ENCODE data around the gene TAF11. TPM values are rescaled to one million over a fixed set of nuclear protein-coding genes. Genes with fewer than 3 reads are reported as not detected.
"Not testable (repeated sequence)": the region's sequence is repeated elsewhere in the genome, so short reads cannot be mapped to it uniquely, and the experiment has no call there.

Gene TAF11
- total RNA-seq, 2 experiments from 2014 or later: 29.4 to 32.2 TPM

DNA sequence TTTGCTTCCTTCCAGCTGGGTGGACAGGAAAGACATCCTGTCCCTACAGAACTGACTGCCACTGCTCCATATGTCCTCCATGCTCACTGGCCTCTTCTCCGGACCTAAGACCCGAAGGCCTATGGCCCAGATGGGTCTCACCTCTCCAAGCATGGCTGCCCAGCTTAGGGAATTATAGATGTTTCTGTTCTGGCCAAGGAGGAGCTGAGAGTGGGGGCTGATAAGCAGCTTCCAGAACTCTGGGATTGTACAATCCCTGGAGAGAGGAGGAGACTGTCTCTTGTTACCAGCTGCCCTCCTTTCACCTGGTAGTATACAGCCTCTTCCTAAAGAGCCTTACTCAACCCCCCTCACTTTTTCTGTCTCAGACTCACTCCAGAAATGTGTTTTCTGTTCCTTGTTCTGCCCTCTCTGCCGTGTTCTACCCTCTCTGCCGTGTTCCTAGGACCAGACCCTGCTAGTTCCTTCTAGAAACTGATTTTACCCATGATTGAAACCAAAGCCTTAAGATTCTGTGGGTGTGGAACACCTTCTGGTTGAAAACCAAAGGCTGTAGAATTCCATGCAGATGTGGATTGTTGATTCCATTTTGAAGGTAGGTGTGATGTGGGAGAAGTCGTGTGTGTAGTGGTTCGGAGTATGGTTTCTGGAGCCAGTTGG lies 29.9 kb upstream of the TAF11 start:
- peaks cover 17% of the 10 kb centered on the region for H3K27me3 Mint-ChIP-seq
- CTCF ChIA-PET: interaction anchor here (1.6 kb wide), 1 partner anchor 69 kb away, joined by 4 read pairs; no protein-coding TSS in a partner anchor
- H3K9me3 Mint-ChIP-seq (ENCODE audit: low read depth): no peaks in the 10 kb centered on the region
- no peak overlapping the region for H3K4me3 Mint-ChIP-seq
- no peak for ATAC-seq
- H3K36me3 Mint-ChIP-seq: peaks cover 6% of the 10 kb centered on the region
- H3K4me1 Mint-ChIP-seq: peaks cover 11% of the 10 kb centered on the region
- DNase-seq: no peak
- no peak overlapping the region for H3K27ac Mint-ChIP-seq

- H3K9me3 Mint-ChIP-seq (ENCODE audit: low read depth): no peaks in the 10 kb centered on the region
- ATAC-seq (no peak), DNase-seq (no peak)
- H3K27ac Mint-ChIP-seq: no peak overlapping the region
- H3K4me1 Mint-ChIP-seq: peaks cover 23% of the 10 kb centered on the region
- peaks cover 6% of the 10 kb centered on the region for H3K36me3 Mint-ChIP-seq
- CTCF ChIA-PET: no interaction called here
- H3K27me3 Mint-ChIP-seq: peaks cover 22% of the 10 kb centered on the region
- H3K4me3 Mint-ChIP-seq: no peak overlapping the region
These were observed 28.6 kb upstream of the TAF11 start for GRCh38 chr6:34916348-34916967.

DNA sequence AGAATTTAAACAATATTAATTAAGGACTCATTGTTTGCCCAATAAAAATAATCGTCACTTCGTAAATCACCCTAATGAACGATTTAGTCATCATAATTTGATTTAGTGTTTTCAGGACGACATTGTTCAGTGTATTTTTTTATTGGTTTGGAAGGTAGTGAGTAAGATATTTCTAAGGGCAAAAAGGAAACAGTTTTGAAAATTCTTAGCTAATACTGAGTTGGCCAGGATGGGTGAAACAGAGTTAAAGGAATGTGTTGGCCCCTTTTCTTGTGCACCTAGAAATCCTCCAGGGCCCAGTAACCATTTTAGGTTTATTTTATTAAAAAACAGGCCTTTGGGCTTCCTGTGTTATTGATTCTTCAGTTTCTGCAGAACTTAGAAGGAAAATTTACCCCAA lies 26.5 kb upstream of the TAF11 start:
- DNase-seq (no peak), ATAC-seq (no peak)
- CTCF ChIA-PET: interaction anchor here (1.1 kb wide), 1 partner anchor 11 kb away, joined by 3 read pairs; no protein-coding TSS in a partner anchor
- H3K4me3 Mint-ChIP-seq: no peak overlapping the region
- H3K4me1 Mint-ChIP-seq: peaks cover 23% of the 10 kb centered on the region
- H3K36me3 Mint-ChIP-seq: peaks cover 3% of the 10 kb centered on the region
- no peak overlapping the region for H3K27ac Mint-ChIP-seq
- peaks cover 41% of the 10 kb centered on the region for H3K27me3 Mint-ChIP-seq
- no peaks in the 10 kb centered on the region for H3K9me3 Mint-ChIP-seq (ENCODE audit: low read depth)

- Mint-ChIP-seq H3K4me1 (peaks cover 27% of the 10 kb centered on the region), H3K4me3 (peak overlapping the region; percentile 30), H3K36me3 (no peaks in the 10 kb centered on the region), H3K9me3 (ENCODE audit: low read depth) (no peaks in the 10 kb centered on the region), H3K27me3 (peaks cover 54% of the 10 kb centered on the region), H3K27ac (peak overlapping the region; percentile 74)
- DNase-seq (peak; percentile 74), ATAC-seq (peak; percentile 73)
- CTCF ChIA-PET: no interaction called here
These were observed 25.0 kb upstream of the TAF11 start for GRCh38 chr6:34912715-34913464.

DNA sequence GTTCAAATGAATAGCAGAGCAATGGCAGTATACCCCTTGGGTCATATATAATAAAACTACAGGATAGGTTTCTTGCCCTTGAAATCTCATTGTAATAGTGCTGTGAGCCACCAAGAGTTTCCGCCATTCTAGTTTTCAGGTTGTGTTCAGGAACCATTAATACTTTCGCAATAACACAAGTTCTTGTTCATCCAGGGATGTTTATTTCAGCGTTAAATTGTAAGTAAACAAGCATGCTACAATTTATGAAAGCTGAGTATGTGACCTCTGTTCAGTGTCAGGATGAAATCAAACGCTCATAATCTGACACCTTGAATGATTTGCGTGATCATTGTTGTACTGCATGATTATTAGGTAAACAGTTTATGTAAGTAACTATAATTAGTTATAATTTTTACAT lies 24.0 kb upstream of the TAF11 start:
- no peak for ATAC-seq
- peaks cover 24% of the 10 kb centered on the region for H3K4me1 Mint-ChIP-seq
- H3K9me3 Mint-ChIP-seq (ENCODE audit: low read depth): no peaks in the 10 kb centered on the region
- no peak overlapping the region for H3K4me3 Mint-ChIP-seq
- H3K27ac Mint-ChIP-seq: no peak overlapping the region
- H3K27me3 Mint-ChIP-seq: peaks cover 59% of the 10 kb centered on the region
- H3K36me3 Mint-ChIP-seq: no peaks in the 10 kb centered on the region
- CTCF ChIA-PET: no interaction called here
- DNase-seq: no peak

DNA sequence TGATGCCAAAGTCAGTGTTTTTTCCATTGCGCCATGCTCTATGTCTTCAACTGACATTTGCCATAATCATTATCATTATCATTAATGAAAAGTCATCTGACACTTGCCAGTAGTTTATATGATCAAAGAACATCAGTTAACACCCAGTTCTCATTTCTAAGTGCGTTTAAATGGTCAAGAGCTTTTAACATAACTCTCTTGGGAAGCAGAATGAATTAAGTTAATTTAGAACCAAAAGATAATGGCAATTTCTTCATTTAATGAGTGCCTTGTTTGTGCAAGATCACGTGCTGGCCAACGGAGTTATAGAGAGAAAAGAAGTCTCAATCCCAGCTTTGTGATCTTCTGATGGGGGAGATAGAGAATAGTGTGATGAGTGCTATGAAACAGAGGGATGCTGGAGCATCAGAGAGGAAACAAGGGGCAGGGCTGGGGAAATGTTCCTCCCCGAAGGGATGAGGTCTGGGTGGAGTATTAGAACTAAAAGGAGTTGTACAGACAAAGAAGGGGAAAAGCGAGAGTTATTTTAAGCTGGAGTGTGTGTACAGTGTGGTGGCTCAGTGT lies 21.6 kb upstream of the TAF11 start:
- CTCF ChIA-PET: no interaction called here
- no peak for ATAC-seq
- H3K4me3 Mint-ChIP-seq: no peak overlapping the region
- H3K9me3 Mint-ChIP-seq (ENCODE audit: low read depth): no peaks in the 10 kb centered on the region
- peaks cover 40% of the 10 kb centered on the region for H3K4me1 Mint-ChIP-seq
- H3K27ac Mint-ChIP-seq: no peak overlapping the region
- H3K36me3 Mint-ChIP-seq: peaks cover 2% of the 10 kb centered on the region
- peaks cover 67% of the 10 kb centered on the region for H3K27me3 Mint-ChIP-seq
- no peak for DNase-seq

GRCh38 chr6:34908194-34908593 lies 20.4 kb upstream of the TAF11 start:
- Mint-ChIP-seq H3K36me3 (peaks cover 2% of the 10 kb centered on the region), H3K9me3 (ENCODE audit: low read depth) (no peaks in the 10 kb centered on the region), H3K4me3 (no peak overlapping the region), H3K4me1 (peaks cover 36% of the 10 kb centered on the region), H3K27ac (no peak overlapping the region), H3K27me3 (peaks cover 60% of the 10 kb centered on the region)
- CTCF ChIA-PET: no interaction called here
- DNase-seq: no peak
- no peak for ATAC-seq

- peaks cover 2% of the 10 kb centered on the region for H3K36me3 Mint-ChIP-seq
- DNase-seq (no peak), ATAC-seq (no peak)
- no peak overlapping the region for H3K4me3 Mint-ChIP-seq
- H3K27me3 Mint-ChIP-seq: peaks cover 58% of the 10 kb centered on the region
- no peak overlapping the region for H3K27ac Mint-ChIP-seq
- H3K4me1 Mint-ChIP-seq: peaks cover 23% of the 10 kb centered on the region
- CTCF ChIA-PET: interaction anchor here (0.5 kb wide), 1 partner anchor 1074 kb away, joined by 3 read pairs; no protein-coding TSS in a partner anchor
- no peaks in the 10 kb centered on the region for H3K9me3 Mint-ChIP-seq (ENCODE audit: low read depth)
These were observed 19.0 kb upstream of the TAF11 start for GRCh38 chr6:34906826-34907225.

DNA sequence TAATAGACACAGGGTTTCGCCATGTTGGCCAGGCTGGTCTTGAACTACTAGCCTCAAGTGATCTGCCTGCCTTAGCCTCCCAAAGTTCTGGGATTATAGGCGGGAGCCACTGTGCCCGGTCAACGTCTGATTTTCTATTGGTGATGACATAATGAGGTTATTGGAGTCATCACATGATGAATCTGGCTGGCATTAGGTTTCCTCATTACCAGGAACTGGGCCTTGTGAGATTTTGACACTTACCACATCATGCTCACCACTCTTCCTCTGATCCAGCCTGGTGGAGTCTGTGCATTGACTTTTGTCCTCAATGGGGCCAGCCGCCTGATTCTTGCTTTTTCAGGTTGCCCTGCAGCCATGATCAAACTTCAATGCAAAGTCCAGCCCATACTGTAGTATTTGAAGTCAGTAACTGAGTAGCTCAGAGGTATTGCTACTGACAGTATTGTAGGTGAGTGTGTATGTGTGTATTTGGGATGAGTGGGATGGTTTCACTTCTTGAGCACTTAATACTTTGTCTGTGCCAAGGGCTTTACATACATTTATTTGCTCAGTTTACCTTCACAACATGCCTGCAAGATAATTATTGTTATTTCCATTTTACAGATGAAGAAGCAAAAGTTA lies 17.3 kb upstream of the TAF11 start:
- DNase-seq (no peak), ATAC-seq (no peak)
- Mint-ChIP-seq H3K9me3 (ENCODE audit: low read depth) (no peaks in the 10 kb centered on the region), H3K4me3 (no peak overlapping the region), H3K27ac (no peak overlapping the region), H3K36me3 (peaks cover 2% of the 10 kb centered on the region), H3K27me3 (peaks cover 42% of the 10 kb centered on the region), H3K4me1 (peaks cover 20% of the 10 kb centered on the region)
- CTCF ChIA-PET: no interaction called here

DNA sequence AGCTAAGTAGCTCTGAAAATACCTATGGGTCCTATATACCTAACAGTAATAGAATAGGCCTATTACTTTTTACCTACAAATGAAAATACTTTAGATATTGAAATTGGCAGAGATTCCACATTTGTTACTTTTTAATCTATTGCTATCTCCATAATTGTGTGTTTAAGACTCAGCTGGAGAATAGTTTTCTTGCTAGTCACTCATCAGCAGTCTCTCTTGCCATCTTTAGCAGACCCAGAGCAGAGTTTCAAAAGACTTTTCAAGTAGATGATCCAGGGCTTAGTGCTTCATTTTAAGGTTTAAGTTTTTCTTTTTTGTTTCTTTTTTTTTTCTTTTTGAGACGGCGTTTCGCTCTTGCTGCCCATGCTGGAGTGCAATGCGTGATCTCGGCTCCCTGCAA lies 14.1 kb upstream of the TAF11 start:
- H3K9me3 Mint-ChIP-seq (ENCODE audit: low read depth): no peaks in the 10 kb centered on the region
- H3K27ac Mint-ChIP-seq: no peak overlapping the region
- DNase-seq (no peak), ATAC-seq (no peak)
- CTCF ChIA-PET: no interaction called here
- H3K36me3 Mint-ChIP-seq: peaks cover 2% of the 10 kb centered on the region
- H3K4me3 Mint-ChIP-seq: no peak overlapping the region
- peaks cover 18% of the 10 kb centered on the region for H3K27me3 Mint-ChIP-seq
- peaks cover 16% of the 10 kb centered on the region for H3K4me1 Mint-ChIP-seq

GRCh38 chr6:34900321-34901031 lies 12.6 kb upstream of the TAF11 start:
- ATAC-seq: no peak
- no peak overlapping the region for H3K27ac Mint-ChIP-seq
- H3K36me3 Mint-ChIP-seq: peaks cover 2% of the 10 kb centered on the region
- peaks cover 4% of the 10 kb centered on the region for H3K27me3 Mint-ChIP-seq
- no peak overlapping the region for H3K4me3 Mint-ChIP-seq
- no peaks in the 10 kb centered on the region for H3K9me3 Mint-ChIP-seq (ENCODE audit: low read depth)
- no peak for DNase-seq
- peaks cover 11% of the 10 kb centered on the region for H3K4me1 Mint-ChIP-seq
- CTCF ChIA-PET: no interaction called here

- H3K36me3 Mint-ChIP-seq; H3K4me1 Mint-ChIP-seq; DNase-seq; H3K27ac Mint-ChIP-seq; CTCF ChIA-PET; H3K9me3 Mint-ChIP-seq (ENCODE audit: low read depth); ATAC-seq; H3K27me3 Mint-ChIP-seq; H3K4me3 Mint-ChIP-seq: not testable (repeated sequence)
These were observed 11.9 kb upstream of the TAF11 start for GRCh38 chr6:34899748-34900147.

- DNase-seq (no peak), ATAC-seq (no peak)
- Mint-ChIP-seq H3K4me1 (no peaks in the 10 kb centered on the region), H3K27ac (no peak overlapping the region), H3K4me3 (no peak overlapping the region), H3K27me3 (no peaks in the 10 kb centered on the region), H3K9me3 (ENCODE audit: low read depth) (no peaks in the 10 kb centered on the region), H3K36me3 (no peaks in the 10 kb centered on the region)
- CTCF ChIA-PET: no interaction called here
These were observed 9.9 kb upstream of the TAF11 start for GRCh38 chr6:34897716-34898115.
